GM18498 (cell line): ENCODE measurements around the gene PDCL3.

Source experiments
- ATAC-seq: cut with Tn5 transposase; IDR thresholded peaks from one replicate; pipeline ENCODE4 v1.9.1; 2021; ENCODE audit warnings: mild to moderate bottlenecking, moderate library complexity; ENCODE audit not compliant: unreplicated experiment

The PDCL3 gene

DNA sequence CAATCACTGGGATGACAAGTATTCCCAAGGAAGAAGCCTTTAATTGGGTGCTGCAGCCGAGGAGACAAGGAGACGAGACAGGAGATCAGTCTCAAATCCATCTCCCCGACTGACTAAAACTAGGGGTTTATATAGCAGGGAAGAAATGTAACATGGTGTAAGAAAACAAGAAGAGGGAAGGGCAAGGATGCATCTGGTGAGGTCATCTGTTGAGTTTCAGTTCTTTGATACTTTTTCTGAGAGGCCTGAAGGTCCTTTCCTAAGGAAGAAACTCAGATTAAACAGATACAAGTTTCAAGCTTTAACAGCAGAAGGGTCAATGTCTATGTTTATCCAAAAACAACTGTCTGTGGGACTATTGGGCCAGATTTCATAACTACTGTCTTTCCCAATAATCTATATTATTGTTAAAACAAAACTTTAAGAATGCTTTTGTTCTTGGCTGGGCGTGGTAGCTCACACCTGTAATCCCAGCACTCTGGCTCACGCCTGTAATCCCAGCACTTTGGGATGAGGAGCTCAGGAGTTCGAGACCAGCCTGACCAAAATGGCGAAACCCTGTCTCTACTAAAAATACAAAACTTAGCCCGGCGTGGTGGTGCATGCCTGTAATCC is 2.5 kb upstream of the PDCL3 start:
- no peak for ATAC-seq

DNA sequence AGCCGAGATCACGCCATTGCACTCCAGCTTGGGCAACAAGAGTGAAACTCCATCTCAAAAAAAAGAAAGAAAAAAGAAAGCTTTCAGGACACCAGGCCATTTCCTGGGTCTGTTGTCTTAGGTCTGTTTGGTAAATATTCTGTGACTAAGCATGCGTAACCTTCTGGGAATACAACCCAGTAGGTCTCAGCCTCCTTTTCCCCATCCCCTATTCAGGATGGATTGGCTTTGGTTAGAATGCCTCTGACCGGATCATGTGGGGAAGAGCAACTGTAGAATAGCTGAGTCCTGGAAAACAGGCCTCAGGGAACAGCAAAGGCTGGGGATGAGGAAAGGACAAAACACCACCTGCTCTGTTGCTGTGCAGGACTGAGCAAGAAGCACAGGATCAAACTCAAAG is 1.6 kb upstream of the PDCL3 start:
- no peak for ATAC-seq

DNA sequence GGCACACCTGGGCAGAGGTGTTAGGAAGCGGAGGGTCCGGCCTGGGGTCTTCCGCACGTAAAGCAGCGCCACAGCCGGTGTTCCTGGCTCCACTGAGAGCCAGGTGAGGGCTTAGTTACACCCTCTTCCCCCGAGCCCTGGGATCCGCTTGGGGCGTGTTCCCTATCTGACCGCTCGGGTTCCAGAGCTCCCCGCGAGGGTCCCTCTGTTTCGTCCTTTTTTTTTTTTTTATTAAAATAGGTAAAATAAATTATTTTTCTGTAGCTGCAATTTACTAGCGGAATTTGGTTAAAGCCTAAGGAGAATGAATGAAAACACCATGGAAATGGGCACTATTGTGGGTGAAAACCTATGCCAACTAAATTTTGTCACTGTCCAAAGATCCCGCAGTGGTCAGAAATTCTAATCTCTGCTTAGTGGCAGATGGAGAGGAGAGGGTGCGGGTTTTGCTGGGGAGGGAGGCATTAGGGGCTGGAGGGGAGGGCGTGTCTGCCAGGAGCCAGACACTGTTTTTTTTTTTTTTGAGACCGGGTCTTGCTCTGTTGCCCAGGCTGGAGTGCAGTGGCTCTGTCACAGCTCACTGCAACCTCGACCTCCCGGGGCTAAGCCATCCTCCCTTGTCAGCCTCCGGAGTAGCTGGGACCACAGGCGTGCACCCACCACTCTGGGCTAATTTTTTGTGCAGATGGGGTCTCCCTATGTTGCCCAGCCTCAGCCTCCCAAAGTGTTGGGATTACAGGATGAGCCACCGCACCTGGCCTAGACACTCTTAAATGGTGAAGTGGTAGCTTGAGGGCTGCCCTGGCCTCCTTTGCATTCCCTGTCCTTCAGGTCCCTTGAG is 834 bp downstream of the PDCL3 start:
- ATAC-seq, result peak; percentile 15

DNA sequence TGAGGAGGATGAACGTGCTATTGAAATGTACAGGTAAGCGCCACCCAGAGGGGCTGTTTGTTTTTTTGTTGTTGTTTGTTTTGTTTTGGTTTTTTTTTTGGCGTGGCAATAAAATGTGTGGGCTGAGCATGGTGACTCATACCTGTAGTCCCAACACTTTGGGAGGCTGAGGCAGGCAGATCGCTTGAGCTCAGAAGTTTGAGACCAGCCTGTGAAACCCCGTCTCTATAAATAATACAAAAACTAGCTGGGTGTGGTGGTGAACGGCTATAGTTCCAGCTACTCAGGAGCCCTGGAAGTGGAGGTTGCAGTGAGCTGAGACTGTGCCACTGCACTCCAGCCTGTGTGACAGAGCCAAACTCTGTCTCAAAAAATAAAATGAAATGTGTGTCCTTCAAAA is 6.2 kb downstream of the PDCL3 start:
- ATAC-seq, result no peak

DNA sequence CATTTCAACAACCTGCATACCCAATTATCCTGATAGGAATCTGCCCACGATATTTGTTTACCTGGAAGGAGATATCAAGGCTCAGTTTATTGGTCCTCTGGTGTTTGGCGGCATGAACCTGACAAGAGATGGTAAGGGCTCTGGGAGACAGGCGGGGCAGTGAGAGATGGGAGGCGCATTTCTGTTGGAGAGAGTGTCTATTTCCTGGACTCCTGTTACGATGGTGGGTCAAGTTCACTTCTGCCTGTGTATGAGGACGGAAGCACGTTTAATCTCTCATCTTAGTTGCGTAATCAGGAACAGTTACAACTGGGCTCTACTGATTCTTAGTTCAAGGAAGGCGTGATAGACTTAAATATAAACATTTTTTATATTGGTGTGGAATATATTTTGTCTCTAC is 8.9 kb downstream of the PDCL3 start:
- ATAC-seq, result no peak

DNA sequence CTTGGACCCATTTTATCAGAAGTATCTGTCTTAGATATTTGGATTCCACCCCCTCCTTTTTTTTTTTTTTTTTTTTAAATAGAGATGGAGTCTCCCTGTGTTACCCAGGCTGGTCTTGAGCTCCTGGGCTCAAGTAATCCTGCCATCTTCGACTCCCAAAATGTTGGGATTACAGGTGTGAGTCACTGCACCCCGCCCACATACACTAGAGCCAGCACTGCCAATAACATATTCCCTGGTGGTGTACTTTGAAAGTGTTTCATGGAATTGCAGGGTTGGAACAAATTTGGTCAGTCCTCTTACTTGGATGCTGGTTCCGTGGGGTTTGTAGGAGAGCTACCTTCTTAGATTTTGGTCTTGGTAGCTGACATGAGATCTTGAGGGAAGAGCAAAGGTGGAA is 15.0 kb downstream of the PDCL3 start:
- no peak for ATAC-seq

DNA sequence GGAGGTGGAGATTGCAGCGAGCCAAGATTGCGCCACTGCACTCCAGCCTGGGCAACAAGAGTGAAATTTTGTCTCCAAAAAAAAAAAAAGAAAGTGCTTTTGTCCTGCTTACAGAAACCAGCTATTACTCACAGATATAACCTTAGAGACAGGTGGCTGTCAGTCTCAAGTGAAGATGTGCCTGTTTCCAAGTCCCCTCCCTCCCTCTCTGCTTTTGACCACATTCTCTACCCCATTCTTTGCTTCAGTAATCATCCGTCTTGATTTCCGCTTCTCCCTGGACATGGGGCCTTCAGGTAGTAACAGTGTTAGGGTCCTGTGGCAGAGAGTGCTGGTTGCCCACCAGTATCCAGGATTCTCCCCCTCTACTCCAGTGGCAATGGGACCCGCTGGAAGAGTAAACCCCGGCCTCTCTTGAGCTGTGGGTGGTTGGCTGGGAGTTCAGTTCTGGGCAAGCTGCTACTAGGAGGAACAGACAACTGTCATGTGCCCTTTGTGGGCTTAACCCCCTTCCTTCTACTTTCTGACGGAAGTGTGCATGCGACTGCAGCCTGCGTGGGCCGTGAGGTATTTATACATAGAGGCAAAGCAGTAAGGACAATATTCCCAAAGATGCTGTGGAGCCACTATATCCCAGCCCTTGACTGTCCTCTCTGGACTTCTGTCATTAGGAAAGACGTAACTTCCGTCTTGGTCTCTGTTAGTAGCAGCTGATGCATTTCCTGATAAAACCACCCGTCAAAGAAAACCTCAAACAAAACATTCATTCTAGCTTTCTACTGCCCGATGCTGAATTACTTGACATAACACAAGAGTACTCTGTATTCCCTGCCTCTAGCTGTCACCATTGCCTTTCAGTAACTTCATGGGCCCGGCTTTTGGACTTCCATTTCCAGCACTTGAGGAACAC is 17.8 kb downstream of the PDCL3 start:
- peak; percentile 82 for ATAC-seq

DNA sequence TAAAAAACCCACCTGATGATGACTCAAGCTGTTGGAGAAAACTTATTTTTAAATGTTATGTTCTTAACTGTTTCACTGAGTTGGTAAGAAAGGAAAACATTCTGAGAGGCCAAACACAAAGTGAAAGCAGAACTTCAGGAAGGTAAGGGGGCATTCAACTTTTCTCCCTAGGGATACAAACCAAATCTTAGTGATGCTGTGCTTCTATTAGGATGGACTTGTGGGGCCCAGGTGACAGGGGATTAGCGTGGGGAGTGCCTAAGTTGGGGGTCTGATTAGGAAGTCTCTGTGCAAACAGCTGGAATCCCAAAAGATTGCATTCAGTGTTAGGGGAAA is 18.5 kb downstream of the PDCL3 start:
- no peak for ATAC-seq

DNA sequence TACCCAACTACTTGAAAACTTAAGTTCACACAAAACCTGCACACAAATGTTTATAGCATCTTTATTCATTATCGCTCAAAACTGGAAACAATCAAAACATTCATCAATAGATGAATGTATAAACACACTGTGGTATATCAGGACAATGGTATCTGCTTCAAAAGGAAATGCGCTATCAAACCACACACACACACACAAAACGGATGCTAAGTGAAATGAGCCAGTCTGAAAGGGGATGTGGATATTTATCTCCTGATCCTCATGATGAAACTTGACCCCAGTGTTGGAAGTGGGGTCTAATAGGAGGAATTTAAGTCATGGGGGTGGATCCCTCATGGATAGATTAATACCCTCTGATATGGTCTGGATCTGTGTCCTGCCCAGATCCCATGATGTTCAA is 22.0 kb downstream of the PDCL3 start:
- no peak for ATAC-seq

DNA sequence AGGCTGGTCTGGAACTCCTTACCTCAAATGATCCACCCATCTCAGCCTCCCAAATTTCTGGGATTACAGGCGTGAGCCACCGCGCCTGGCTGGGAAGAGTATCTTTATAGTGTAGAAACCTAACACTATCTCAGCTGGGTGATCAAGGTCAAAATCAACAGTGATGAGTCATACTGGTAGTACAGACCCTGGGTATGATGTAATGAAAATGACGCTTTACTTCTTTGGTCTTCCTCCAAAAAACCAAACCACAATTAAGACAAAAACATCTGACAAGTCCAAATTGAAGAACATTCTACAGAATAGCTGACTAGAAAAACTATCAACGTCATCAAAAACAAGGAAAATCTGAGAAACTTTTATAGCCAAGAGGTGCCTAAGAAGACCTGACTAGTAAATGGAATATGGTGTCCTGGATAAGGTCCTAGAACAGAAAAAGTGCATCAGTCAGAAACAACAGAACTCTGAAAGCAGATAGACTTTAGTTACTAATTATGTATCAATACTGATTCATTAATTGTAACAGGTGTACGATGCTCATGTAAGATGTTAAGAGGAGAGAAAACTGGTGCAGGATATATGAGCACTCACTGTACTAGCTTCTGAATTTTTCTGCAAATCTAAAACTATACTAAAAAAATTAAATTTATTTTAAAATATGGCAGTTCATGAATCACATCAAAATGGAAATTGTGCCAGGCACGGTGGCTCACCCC is 25.4 kb downstream of the PDCL3 start:
- peak; percentile 67 for ATAC-seq

DNA sequence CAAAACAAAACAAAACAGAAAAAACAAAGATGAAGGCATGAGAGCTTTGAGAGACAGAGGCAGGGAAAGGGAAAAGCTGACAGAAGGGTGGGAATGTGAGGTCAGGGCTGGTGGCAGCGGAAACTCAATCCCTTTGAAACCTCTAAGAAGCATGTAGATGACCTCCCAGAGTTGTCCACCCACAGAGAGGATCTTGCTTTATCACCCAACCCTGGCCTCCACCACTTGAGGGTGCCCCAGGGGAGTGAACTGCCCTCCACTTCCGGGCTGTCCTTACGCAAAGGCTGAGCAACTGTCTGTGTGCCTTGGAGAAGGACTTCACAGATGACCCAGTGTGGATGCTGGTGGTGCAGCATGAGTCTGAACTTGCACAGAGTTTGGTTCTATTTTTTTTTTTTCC is 26.7 kb downstream of the PDCL3 start:
- no peak for ATAC-seq

DNA sequence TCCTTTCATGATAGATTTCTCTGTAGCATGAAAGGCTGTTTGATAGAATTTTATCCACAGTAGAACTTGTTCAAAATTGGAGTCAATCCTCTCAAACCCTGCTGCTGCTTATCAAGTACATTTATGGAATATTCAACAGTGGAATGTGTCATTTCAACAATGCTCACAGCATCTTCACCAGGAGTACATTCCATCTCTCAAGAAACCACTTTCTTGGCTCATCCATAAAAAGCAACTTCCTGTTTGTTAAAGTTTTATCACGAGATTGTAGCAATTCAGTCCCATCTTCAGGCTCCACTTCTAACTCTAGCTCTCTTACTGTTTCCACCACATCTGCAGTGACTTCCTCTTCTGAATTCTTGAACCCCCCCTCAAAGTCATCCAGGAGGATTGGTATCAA is 29.4 kb downstream of the PDCL3 start:
- no peak for ATAC-seq

DNA sequence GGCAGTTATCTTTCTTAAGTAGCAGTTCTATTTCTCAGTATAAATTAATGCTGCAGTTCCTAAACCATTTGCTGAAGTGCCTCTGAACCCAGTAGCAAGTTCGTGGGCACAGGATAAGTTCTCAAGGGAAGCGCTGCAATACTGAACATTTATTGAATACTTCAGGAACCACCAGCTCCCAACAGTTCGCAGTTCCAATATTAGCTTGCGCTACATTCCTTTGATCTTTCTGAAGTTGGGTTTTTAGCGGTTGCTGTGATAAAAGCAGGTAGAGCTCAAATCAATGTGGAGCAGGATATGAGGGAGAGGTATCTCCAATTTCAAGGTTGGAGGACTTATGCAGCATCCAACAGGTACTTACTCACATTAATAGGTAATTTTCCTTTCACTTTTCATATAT is 33.7 kb downstream of the PDCL3 start:
- no peak for ATAC-seq

DNA sequence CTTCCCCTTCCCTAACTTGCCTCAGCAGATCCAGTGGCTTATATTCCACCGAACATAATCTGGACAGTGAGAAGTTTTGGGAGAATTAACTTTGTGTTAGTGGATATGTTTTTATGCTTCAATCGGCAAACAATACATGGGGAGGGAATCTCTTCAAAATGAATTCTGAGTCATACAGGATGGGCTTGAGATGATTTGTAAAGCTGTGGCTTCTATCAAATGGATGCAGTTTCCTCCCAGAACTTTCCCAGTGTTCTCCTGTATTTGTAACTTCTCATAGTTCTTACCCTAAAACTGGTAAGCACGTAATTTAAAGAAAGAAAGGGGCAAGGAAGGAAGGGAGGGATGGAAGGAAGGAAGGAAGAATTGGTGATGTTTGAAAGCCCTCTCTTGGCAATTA is 36.8 kb downstream of the PDCL3 start:
- no peak for ATAC-seq

DNA sequence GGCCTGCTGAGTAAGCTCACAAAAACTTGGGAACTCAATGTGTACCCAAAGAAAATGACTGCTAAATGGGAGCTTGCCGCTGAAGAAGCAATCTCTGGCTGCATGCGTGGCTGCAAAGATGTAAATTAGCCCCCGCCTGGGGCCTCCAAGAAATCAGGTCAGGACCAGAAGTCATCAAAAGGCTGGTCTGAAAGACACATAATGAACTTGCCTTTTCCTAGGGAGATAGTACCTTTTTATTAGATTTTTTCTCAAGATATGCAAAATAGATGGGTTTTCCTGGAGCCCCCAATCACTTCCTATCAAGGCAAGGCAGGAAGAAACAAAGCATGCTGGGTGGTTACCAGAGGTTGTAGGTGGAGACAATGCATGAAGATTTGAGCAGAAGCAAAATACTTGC is 38.9 kb downstream of the PDCL3 start:
- no peak for ATAC-seq

DNA sequence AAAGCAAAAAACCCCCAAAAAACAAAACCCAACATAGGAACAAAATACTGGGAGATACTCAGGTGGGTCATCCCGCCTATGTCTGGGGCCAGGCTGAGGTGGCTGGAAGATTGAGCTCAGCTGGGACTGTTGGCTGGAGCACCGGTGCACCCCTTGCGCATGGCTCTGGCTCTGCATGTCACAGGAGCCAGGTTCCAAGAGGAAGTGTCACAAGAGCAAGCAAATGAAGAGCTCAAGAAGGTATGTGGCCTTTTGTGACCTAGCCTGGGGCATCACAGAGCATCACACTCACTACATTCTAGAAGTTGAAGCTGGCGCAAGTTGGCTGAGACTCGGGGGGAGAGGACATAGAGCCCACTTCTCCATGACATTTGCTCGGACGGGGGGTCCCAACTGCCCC is 40.6 kb downstream of the PDCL3 start:
- ATAC-seq, result no peak

DNA sequence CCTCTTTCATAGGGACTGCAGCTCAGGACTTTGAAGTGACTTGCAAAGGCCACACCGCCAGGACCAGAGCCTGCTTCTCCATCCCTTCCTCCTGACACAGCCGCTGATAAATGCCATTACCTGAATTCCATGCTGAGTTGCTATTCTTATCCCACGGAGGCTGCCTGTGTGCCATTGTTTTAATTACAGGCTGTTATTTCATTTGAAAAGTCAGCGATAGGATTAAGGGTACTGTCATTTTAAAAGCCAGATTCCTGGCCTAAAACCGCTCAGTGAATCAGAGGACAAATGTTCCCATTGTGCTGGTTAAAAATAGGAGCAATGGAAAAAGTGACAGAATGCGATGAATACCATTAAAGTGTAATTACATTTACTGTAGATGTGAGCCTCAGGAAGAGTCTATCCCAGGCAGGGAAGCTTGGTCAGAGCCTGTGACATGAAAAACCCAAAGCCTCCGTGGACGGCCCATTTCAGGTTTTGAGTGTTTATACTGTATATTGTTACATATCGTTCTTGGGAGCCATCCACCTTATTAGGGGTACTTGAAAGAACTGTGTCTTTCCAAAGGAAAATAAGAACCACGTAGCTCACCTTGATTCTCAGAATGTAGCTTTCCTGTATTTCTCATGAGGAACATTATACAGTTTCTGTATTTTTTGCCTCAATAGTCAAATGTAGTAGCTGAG is 41.3 kb downstream of the PDCL3 start:
- no peak for ATAC-seq

DNA sequence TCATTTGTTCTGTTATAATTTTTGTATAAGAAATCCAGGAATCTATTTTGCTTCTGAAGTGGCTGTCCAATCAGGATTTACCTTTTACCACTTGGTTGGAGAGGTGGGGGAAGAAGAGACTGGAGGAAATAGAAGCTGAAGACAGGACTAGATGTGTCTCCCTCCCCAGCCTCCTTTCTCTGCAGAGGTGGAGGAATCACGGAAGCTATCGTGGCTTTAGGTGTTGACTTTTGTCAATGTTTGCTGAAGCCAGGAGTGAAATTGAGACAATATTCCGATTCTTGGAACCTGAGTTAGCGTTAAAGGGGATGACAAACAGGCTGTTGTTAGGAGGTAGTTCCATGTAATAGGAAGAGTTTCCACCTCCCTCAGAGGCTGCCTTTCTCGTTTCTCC is 43.5 kb downstream of the PDCL3 start:
- no peak for ATAC-seq

DNA sequence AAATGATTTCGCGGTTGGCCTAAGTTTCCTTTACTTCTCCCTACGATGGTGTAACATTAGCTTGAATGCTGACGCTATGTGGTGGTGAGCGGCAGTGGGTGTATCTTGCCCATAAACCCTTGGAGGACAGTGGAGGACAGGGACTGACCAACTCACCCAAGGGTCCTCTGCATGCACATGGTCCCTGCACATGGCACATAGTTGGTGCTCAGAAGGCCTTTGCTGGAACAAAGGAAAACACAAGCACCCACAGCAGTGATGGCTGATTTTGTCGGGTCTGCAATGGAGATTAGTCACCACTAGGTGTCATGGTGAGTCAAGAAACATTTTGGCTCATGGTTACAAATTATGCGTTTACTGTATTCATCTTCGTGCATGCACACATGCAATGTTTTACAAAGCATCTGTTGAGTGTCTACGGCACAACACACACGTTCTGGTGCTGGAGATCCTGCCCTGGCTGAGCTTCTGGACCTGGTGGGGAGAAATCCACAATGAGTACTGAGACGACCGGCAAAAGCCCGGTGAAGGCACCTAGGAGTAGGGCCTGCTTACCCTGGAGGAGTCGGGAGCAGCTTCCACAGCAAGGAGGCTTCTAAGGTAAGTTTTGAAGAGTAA is 44.0 kb downstream of the PDCL3 start:
- ATAC-seq, result no peak

DNA sequence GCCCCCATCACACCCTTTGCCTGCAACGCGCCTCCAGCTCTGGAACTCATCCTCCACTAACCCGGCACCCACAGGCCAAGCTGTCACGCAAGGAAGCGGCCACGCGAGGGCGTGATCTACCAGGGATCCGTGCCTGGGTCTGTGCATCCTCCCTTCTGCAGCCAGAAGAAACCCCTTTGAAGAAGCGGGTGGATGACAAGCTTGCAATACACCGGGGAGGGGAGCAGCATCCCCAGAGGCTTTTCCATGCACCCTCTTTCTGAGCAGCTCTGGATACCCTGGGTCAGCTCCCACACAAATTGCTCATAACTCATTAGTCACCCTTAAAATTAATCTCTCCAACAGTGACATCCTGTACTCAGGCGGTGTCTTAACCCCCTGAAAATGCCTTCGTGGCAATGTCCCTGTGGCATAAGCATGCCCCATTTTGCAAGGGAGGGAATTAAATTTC is 47.6 kb downstream of the PDCL3 start:
- ATAC-seq, result peak; percentile 57
